ENCODE data around the gene NRM.
"Not testable (repeated sequence)": the region's sequence is repeated elsewhere in the genome, so short reads cannot be mapped to it uniquely, and the experiment has no call there.

The NRM gene

DNA sequence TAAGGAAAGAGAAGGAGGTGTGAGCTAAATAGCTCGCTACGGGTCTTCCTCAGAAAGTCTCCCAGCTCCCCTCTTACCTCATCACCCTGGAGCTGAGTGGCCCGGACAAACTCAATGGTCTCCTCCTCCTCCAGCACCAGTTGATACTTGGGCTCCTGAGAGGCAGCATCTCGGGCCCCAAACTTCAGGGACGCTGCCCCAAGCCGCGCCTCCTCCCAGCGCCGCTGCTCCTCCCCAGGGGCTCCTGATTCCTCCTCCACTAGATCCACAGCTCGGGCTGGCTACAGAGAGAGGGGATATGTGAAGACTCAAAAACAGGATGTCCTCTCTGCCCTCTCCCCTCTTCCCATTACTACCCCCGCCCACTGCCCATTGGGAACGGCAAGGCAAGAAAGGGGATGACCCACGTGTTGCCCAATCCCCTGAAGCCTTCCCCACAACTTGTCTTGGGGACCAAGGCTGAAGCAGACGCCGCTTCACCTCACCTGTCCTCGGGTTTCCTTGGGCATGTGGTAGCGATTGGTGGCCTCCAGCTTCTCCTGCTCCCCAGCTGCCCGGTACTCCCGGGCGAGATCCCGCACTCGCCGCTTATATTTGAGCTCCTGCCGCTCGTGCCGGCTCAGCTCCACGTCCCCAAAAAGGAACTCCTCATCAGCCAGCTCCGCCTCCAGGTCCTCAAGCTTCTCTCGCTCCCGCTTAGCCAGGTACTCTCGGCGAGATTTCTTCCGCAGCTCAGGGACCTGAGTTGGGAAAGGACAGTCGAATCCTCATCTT lies 25.6 kb downstream of the NRM start:
- DNase-seq: no peak

DNA sequence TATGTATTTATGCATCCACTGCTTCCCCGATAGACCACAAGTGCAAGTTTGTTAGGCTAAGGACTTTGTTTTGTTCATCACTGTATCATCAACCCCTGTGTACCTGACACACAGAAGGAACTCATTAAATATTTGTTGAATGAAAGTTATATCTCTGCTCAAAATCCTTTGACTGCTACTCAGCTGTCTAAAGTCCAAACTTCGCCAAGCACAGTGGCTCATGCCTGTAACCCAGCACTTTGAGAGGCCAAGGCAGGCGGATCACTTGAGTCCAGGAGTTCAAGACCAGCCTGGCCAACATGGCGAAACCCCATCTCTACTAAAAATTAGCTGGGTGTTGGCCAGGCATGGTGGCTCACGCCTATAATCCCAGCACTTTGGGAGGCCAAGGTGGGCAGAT lies 32.9 kb downstream of the NRM start:
- DNase-seq: not testable (repeated sequence)

DNA sequence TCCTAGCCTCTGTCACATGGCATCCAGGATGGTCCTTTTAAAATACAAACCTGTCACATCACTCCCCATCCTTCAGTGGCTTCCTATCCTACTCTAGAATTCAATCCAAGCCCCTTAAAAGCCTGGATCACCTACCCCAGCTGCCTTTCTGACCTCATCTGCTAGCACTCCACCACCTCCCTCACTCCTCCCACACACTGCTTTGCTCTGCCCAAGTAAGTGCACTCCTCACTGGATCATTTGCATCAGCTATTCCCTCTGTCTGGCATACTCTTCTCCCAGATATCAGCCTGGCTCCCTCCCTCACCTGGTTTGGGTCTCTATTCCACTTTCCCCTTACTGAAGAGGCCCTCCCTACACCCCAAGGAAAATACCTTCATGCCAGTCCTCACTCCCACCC lies 33.3 kb downstream of the NRM start:
- no peak for DNase-seq

DNA sequence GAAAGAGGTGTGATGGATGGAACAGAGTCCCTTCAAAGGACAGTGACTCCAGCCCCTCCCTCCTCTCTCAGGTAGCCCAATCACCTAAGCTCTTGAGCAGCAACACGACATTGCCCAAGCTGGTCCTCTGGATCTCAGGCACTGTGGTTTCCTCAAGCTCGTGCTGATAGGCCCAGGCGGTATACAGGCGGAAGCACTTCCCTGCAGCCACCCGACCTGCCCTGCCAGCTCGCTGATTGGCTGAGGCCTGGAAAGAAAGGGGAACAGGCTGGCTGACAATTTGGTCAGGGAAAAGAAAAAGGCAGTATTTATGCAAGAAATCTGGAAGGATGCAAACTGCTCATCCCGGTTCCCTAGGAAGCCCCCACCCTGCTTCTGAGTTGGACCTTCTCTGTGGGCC lies 34.3 kb downstream of the NRM start:
- DNase-seq: peak; percentile 65 to 77 (median 70)

DNA sequence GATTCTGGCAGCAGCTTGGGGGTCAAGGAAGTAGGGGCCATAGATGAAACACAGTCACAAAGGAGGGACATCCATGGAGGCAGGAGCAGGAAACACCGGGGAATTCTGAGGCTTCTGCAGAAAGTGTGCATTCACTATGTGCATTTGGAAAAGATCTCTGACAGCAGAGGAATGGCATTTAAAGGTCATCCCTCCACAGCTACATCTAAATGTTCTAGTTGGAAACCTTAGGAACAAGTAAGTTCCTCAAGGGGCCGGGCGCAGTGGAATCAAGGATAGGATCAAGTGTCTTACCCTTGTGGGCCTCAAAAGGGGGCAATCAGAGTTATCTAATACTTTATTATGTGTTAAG lies 35.1 kb downstream of the NRM start:
- DNase-seq: no peak

DNA sequence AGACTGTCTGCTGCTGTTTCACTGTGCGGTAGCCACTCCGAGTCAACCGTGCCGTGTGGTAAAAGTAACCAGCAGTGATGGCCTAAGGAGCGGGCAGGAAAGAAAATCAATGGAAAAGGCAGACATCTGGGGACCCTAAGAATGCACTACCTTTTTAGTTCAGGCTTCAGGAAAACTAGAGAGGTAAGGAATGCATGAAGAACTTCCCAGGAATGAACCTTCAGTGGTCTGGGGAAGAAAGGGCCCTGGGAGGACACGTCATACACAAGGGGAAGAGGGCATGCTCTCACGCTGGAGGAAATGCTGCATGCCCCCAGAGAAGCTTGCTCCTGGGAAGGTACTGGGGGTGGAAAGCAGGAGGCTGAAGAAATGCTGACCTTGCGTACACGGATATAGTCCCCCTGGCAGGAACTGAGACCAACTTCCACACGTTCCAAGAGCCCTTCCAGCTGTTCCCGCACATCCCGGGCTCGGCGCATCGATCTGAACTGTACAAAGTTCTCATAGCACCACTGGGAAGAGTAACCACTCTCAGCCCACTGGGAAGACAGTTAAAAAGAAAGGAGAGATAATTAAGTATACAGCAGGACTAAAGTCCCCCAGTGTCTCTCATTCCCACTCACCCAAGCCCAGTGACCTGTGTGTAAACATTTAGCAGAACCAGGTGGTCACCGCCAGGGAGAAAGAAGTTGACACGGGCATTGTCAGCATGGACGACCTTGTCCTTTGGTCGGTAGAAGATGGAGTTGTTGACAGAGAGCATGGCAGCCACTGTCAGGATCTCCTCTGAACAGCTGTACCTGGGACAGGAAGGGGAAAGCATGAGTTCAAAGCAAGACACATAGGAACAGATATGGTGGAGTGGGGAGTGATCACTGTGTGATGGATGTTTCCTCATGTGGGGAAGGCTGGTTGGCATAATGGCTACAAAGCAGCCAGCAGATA lies 35.7 kb downstream of the NRM start:
- DNase-seq: no peak

DNA sequence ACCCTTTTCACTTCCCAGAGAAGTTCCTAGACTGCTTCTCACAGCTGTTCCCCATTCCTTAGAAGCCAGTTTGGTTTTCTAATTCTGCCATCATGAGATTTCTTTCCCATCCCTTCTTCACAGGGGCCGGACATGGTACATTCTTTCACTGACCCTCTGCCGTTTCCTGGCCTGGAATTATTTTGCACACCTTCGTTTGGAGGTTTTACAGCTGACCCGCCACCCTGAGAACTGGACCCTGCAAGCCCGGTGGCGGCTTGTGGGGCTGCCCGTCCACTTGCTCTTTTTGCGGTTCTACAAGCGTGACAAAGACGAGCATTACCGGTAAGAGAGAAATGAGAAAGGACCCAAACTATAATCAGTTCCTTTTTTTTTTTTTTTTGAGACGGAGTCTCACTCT lies 39.6 kb downstream of the NRM start:
- no peak for DNase-seq

DNA sequence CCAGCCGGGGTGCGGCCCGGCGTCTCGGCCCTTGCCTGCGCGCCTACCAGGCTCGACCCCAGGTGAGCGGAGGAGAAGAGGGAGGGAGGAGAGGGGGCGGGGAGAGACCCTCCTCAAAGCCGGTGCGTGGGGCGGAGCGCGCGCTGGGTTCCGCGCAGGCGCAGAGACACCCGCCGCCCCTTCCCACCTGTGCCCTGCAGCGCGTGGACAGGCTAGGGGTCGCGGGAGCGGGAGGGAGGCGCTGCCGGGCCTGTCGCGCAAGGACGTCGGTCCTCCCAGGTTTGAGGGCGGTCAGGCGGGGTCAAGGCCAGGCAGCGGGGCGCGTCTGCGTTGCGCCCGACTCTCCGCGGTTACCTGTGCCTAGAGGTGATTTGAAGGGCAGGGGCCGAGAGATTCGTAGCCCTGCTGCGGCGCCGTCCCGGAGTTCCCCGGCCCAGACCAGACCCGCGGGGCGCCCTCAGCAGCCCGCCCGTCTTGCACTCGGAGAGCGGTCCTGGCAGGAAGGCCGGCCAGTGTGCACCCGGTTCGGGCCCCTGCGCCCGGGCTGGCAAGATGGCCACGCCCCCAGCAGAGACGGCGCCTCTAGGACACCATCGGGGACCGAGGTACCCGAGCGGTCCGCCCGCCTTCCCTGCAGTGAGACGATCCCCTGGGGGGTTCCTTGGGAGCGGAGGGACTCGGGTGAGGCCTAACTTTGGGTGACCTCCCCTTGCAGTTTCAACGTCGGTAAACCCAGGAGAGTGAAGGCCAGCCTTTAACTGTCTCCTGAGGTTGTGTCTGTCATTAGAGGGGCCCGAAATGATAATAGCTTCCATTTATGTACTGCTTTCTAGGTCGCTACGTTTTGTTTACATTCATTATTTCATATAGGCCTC lies 43.3 kb downstream of the NRM start:
- DNase-seq: peak; percentile 70 to 87 (median 79)

DNA sequence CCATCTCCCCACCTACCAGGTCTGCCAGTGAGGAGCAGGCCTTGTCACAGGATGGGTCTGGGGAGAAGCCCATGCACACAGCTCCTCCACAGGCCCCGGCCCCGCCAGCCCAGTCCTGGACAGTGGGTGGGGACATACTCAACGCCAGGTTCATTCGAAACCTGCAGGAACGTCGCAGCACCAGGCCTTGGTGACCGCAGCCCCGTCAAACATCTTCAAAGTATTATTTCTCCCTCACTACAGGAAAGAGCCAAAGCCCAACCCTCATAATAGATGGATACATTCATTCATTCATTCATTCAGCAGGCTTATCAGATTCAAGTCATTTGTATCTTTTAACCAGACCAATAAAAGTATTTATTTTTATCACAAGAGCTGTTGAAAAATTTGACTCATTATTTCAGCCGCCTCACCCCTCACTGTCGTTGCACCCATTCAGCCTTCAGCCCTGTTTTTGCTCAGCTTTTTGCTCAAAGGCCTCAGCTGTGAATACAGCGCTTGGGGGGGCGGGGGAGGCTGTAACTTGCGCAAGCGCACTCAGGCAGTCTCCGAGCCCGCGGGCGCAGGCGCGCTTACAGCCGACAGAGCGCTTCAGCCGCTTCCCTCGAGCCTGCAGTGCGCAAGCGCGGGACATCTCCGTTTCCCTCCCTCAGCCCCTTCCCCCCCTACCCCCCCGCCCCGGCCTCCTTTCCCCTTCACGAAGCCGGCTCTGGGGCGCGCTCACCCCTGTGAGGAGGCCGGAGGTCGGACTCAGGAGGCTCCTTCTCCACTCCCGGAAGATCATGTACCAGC lies 44.1 kb downstream of the NRM start, which contains the start of gene C6orf136:
Gene C6orf136 (plus strand): TSS at position 684 of the 792 bp plus-strand sequence. CDS start 99 bp downstream, at position 783.
- peak; percentile 95 to 98 (median 97) for DNase-seq

DNA sequence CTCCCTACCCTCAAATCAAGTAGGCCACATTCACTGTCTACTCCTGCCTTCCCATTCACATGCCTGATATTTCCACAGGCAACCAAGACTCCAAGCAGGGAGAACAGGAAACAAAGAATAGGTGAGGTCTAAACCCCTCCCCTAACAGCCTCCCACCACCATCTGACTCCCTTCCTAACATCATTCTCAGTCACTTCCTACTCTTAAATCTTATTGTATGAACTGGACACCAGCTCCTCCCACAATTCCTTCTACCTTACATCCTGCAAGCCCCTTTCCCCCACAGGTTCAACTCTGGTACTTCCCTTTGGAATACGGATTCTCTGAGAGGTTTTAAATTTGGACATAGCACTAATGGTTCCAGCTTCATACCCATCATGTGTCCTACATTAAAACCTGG lies 44.8 kb downstream of the NRM start:
- no peak for DNase-seq

DNA sequence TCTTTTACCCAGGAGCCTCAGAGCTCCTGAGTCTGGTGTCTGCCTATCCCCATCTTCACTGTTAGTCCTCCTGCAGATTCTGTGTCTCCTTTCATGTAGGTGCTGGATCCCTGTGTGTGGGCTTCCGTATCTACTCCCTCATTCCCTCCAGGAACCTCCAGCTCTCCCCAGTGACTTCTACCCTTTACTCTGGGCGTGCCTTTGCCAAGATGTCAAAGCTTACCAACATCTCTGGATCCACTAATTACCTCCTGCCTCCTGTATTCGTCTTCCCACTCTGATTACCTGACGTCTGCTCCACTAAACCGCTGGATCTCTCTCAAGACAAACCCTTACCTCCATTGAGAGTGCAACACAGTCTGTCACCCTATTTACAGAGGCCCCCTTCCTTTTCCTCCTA lies 46.0 kb downstream of the NRM start:
- DNase-seq: no peak

DNA sequence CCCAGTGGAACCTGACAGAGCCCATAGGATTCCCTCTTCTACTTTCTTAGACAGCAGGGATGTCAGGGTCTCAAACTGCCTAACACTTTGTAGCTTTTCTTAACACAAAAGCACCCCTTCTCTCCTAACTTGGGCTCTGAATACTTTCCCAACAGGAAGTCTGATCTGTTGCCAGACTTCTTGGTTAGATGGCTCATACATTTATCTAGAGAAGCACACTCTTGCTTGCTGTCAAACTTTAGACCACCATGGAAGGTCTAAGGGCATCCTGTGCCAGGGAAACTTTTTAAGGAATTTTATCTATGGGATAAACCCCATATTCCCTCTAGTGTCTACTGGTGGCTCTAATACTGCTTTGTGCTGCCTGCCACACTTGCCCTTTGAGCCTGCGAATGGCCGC lies 47.1 kb downstream of the NRM start:
- no peak for DNase-seq

DNA sequence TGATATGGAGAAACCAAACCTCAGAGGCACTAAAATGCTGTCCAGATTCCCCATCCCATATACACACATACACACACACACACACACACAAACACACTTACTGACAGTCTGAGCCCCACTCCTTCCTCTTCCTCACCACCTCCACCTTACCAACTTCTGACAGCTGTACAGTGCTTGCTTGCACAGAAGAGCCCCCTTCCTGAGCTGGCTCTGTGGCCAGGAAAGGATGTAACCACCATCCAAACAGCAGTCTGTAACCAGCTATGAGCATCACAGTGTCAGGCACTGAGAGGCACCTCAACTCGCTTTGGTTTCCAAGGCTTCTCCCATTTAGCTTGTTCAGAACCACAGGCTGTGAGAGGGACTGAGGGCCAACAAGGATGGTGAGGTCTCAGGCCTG lies 49.7 kb downstream of the NRM start:
- DNase-seq: no peak

DNA sequence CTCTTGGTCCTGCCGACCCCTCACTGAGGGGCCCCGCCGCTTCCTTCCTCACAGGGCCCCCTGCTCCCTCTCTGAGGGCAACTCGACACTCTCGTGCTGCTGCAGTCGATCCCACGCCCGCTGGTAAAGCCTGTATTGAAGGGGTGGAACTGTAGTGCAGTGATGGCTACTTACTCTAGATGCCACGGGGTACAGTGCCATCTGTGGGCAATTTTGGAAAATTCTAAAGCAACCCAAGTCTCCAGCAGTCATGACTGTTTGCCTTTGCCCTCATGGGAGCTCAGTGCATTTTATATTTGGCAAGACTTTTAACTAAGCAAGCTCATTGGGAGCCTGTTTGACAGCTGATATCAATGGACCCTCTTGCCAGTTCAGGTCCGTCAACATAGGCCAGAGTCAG lies 50.3 kb downstream of the NRM start:
- DNase-seq: peak in 1 of 3 donors; percentile 24

All from suppressor macrophage treated with lipopolysaccharide for 1 hour (primary cell).